ENCODE measurements around the gene EIF3M. TPM values are rescaled to one million over a fixed set of nuclear protein-coding genes. Genes with fewer than 3 reads are reported as not detected.

The EIF3M gene
- 100 to 1,000 TPM; 136 to 311 (median 185) TPM for total RNA-seq

DNA sequence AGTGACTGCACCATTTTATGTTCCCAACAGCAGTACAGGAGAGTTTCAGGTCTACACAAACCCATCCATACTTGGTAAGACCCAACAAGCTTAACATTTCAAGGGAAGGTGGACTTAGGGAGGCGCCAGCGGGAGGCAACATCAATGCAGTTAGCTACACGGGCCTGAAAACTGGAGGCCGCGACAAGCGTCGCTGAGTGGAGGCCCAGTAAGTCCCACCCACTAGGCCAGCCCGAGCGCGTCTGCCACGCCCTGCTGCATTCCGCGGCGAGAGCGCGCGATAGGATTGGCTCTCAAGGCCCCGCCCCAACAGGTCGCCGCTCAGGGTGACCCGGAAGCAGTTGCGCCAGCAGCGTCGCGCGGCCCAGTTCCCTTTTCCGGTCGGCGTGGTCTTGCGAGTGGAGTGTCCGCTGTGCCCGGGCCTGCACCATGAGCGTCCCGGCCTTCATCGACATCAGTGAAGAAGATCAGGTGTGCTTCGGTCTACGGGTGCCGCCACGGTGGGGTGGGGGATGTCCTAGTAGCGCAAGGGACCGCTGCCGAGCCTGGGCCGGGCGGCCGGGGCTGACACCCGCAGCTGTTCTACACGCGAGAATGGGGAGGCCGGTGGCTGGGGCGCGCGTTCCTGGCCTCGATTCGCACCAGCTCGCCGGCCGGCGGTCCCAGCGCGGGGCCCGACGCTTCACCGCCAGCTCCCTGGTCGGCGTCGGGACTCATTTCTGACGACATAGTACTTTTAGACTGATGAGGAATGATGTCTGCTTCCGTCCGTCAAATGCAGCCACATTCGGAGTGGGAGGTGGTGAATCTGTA, at the start of gene EIF3M:
Gene EIF3M, plus strand, starts transcription at position 373 of the 813 bp plus-strand sequence. Its CDS starts 57 bp downstream, at position 430.
- Histone ChIP-seq H3K9me3 (no peaks in the 10 kb centered on the region), H3K27me3 (no peaks in the 10 kb centered on the region), H3K4me1 (peaks cover 0 to 13% (median 2%) of the 10 kb centered on the region in 4 donors), H3K36me3 (peaks cover 0 to 10% (median 0%) of the 10 kb centered on the region in 3 donors), H3K27ac (peak within 1 kb of the TSS; percentile 70 to 91 (median 82)), H3K4me3 (peak within 1 kb of the TSS; percentile 52 to 94 (median 66))
- TF ChIP-seq, protein P1, sequence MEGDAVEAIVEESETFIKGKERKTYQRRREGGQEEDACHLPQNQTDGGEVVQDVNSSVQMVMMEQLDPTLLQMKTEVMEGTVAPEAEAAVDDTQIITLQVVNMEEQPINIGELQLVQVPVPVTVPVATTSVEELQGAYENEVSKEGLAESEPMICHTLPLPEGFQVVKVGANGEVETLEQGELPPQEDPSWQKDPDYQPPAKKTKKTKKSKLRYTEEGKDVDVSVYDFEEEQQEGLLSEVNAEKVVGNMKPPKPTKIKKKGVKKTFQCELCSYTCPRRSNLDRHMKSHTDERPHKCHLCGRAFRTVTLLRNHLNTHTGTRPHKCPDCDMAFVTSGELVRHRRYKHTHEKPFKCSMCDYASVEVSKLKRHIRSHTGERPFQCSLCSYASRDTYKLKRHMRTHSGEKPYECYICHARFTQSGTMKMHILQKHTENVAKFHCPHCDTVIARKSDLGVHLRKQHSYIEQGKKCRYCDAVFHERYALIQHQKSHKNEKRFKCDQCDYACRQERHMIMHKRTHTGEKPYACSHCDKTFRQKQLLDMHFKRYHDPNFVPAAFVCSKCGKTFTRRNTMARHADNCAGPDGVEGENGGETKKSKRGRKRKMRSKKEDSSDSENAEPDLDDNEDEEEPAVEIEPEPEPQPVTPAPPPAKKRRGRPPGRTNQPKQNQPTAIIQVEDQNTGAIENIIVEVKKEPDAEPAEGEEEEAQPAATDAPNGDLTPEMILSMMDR (IDR thresholded peaks at IDR 0.05), result no peak
- peak; percentile 53 to 58 for TF ChIP-seq POLR2A (IDR thresholded peaks at IDR 0.05)
- peak; percentile 95 to 98 (median 98) for DNase-seq

DNA sequence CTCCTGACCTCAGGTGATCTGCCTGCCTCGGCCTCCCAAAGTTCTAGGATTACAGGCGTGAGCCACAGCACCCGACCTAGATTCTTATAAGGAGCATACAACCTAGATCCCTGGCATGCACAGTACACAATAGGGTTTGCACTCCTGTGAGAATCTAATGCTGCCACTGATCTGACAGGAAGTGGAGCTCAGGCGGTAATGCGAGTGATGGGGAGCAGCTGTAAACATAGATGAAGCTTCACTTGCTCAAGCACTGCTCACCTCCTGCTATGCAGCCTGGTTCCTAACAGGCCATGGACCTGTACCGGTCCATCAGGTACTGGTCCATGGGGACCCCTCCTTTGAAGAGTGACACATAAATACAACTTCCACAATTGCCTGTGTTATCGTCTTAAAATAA, 44.8 kb upstream of the EIF3M start:
- Histone ChIP-seq H3K9me3 (no peaks in the 10 kb centered on the region), H3K27me3 (no peaks in the 10 kb centered on the region), H3K4me3 (no peak overlapping the region), H3K4me1 (no peaks in the 10 kb centered on the region), H3K36me3 (no peaks in the 10 kb centered on the region), H3K27ac (no peak overlapping the region)
- TF ChIP-seq, protein P1 (IDR thresholded peaks at IDR 0.05), result no peak
- TF ChIP-seq POLR2A (IDR thresholded peaks at IDR 0.05), result no peak
- DNase-seq, result no peak

DNA sequence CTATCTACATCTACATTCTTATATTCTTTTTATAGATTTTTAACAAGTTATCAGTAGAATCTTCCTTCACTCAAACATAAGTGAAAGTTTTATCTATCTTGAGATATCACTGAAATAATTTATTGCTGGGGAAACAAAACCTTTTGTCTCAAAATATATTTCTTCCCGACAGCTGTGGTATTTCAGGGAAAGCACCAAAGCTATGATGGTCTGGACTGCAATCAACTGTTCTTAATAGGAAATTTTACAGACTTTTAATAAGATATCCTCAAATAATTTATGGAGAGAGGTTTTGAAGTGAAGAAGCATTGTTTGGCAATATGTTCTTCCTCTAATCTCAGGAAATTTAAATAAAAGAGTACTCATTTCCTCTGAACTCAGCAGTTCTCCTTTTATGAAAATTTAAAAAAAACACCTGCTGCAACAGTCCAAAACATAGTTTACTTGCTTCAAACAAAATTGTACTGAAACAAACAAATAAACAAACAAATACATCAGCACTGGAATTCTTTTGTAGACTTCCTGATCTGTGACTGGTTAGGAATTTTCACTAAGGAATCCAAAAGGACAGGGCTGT, 33.9 kb upstream of the EIF3M start:
- no peaks in the 10 kb centered on the region for H3K9me3 ChIP-seq
- no peaks in the 10 kb centered on the region for H3K27me3 ChIP-seq
- no peak overlapping the region for H3K4me3 ChIP-seq
- no peaks in the 10 kb centered on the region for H3K4me1 ChIP-seq
- H3K27ac ChIP-seq, result no peak overlapping the region
- no peaks in the 10 kb centered on the region for H3K36me3 ChIP-seq
- TF ChIP-seq POLR2A (IDR thresholded peaks at IDR 0.05), result no peak
- TF ChIP-seq, protein P1 (IDR thresholded peaks at IDR 0.05), result no peak
- no peak for DNase-seq

DNA sequence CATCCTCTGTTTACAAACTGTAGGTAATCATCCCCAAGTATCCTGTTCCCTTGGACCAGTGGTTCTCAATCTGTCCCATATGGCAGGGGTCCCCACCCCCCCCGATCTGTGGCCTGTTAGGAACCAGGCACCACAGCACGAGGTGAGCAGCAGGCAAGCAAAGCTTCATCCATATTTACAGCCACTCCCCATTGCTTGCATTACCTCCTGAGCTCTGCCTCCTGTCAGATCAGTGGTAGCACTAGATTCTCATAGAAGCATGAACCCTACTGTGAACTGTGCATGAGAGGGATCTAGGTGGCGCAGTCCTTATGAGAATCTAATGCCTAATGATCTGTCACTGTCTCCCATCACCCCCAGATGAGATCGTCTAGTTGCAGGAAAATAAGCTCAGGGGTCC, 33.4 kb upstream of the EIF3M start:
- no peak overlapping the region for H3K27ac ChIP-seq
- no peaks in the 10 kb centered on the region for H3K36me3 ChIP-seq
- H3K27me3 ChIP-seq, result no peaks in the 10 kb centered on the region
- H3K4me3 ChIP-seq, result no peak overlapping the region
- no peaks in the 10 kb centered on the region for H3K9me3 ChIP-seq
- no peak for TF ChIP-seq POLR2A (IDR thresholded peaks at IDR 0.05)
- TF ChIP-seq, protein P1 (IDR thresholded peaks at IDR 0.05), result no peak
- H3K4me1 ChIP-seq, result no peaks in the 10 kb centered on the region
- no peak for DNase-seq

DNA sequence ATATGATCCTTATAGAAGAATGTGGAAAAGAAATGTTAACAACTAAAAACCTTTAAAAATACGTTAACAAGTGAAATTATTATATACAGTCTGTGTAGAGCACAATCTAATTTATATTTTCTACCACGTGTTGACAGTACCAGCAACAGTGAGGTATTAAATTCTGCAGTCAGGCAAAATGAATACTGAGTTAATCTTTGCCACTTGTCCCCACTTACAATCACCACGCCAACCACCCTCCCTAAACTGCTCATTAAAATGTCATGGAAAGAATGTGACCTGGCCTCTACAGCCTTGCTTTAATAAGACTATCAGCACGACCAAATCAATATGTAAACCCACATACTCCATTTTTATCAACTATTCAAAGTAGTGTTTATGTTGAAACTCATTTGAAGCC, 28.5 kb upstream of the EIF3M start:
- H3K27ac ChIP-seq, result no peak overlapping the region
- H3K4me3 ChIP-seq, result no peak overlapping the region
- no peaks in the 10 kb centered on the region for H3K9me3 ChIP-seq
- DNase-seq, result no peak
- no peaks in the 10 kb centered on the region for H3K36me3 ChIP-seq
- H3K27me3 ChIP-seq, result no peaks in the 10 kb centered on the region
- H3K4me1 ChIP-seq, result no peaks in the 10 kb centered on the region
- no peak for TF ChIP-seq POLR2A (IDR thresholded peaks at IDR 0.05)
- TF ChIP-seq, protein P1 (IDR thresholded peaks at IDR 0.05), result no peak
